ENCODE measurements around the gene ERN1.

DNA sequence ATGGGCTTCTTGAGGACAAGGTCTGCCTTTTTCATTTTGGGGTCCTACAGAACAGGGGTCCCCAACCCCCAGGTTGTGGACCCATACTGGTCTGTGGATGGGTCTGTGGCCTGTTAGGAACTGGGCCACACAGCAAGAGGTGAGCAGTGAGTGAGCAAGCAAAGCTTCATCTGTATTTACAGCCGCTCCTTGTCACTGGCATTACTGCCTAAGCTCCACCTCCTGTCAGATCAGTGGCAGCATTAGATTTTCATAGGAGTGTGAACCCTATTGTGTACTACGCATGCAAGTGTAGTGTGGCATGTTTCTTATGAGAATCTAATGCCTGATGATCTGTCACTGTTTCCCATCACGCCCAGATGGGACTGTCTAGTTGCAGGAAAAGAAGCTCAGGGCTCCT, 33.9 kb downstream of the ERN1 start:
- TF ChIP-seq, protein P1, sequence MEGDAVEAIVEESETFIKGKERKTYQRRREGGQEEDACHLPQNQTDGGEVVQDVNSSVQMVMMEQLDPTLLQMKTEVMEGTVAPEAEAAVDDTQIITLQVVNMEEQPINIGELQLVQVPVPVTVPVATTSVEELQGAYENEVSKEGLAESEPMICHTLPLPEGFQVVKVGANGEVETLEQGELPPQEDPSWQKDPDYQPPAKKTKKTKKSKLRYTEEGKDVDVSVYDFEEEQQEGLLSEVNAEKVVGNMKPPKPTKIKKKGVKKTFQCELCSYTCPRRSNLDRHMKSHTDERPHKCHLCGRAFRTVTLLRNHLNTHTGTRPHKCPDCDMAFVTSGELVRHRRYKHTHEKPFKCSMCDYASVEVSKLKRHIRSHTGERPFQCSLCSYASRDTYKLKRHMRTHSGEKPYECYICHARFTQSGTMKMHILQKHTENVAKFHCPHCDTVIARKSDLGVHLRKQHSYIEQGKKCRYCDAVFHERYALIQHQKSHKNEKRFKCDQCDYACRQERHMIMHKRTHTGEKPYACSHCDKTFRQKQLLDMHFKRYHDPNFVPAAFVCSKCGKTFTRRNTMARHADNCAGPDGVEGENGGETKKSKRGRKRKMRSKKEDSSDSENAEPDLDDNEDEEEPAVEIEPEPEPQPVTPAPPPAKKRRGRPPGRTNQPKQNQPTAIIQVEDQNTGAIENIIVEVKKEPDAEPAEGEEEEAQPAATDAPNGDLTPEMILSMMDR (IDR thresholded peaks at IDR 0.05), result no peak
- TF ChIP-seq POLR2A (IDR thresholded peaks at IDR 0.05), result no peak

Data from body of pancreas (tissue), 4 donors.